Thyroid gland (tissue), 4 donors: ENCODE measurements around the gene PANX1. TPM values are rescaled to one million over a fixed set of nuclear protein-coding genes. Genes with fewer than 3 reads are reported as not detected.

Experiments
- DNase-seq, 2 donors: peaks; one replicate each; pipeline ENCODE4 v3.0.0-alpha.2; 2019
- H3K27ac ChIP-seq, 3 donors: fragments of 200-600 bp; sonication (generic); 1 replicate in 2 of 3; 2 replicates in 1 of 3; pipeline ENCODE4 v1.5.1; 2016 to 2019; ENCODE audit warnings: mild to moderate bottlenecking in 1 of 3, moderate library complexity in 1 of 3
- H3K27me3 ChIP-seq: fragments of 200-600 bp; sonication (generic); one replicate; pipeline ENCODE4 v1.5.1; 2019
- H3K36me3 ChIP-seq, 2 donors: fragments of 200-600 bp; sonication (generic); one replicate each; pipeline ENCODE4 v1.5.1; 2016 to 2019
- H3K4me1 ChIP-seq, 2 donors: fragments of 200-600 bp; sonication (generic); one replicate each; pipeline ENCODE4 v1.5.1; 2017 to 2019
- H3K4me3 ChIP-seq, 3 donors: fragments of 200-600 bp; sonication (generic); replicated peaks in 1 of 3; 1 replicate in 2 of 3; 2 replicates in 1 of 3; pipeline ENCODE4 v1.5.1; 2016; ENCODE audit warnings: mild to moderate bottlenecking in 1 of 3
- H3K9me3 ChIP-seq: fragments of 200-600 bp; sonication (generic); one replicate; pipeline ENCODE4 v1.5.1; 2017
- CTCF ChIP-seq, 6 experiments: fragments of 200-600 bp in 3 of 6; fragments of 450-650 bp in 3 of 6; sonication (generic) in 3 of 6; IDR thresholded peaks; one replicate each; pipeline ENCODE4 v1.5.1; 2016 to 2019; ENCODE audit warnings: antibody characterized with exemption in 6 of 6, mild to moderate bottlenecking in 2 of 6, inconsistent platforms in 1 of 6, moderate library complexity in 1 of 6
- POLR2A ChIP-seq, 2 donors: fragments of 450-650 bp; IDR thresholded peaks; one replicate each; pipeline ENCODE4 v1.6.1; 2017; ENCODE audit warnings: antibody characterized with exemption in 2 of 2, mild to moderate bottlenecking in 2 of 2, moderate library complexity in 1 of 2
- WGBS, 2 donors: methylation state at CpG; one replicate each; pipeline ENCODE4 v1.1.5; 2017; 5-methylcytosine and 5-hydroxymethylcytosine counted together
- intact Hi-C: fragments of 100-400 bp; cut with DNase I; formaldehyde crosslinking; loops from one replicate; pipeline ENCODE4 v1.15.1; 2023
- total RNA-seq, 4 donors: library from RNA; depleted of rRNA; stranded (reverse); fragments of >200 nt; gene quantifications; one replicate each; pipeline ENCODE4 v1.2.3, GENCODE V29; 2016

PANX1 gene
- total RNA-seq, 4 donors from 2014 or later = 18.4 to 21.7 (median 19.1) TPM

- WGBS, 2 donors = 94 to 96% methylated on average over 3 of the region's 3 CpGs
- Histone ChIP-seq H3K36me3 (no peaks in the 10 kb centered on the region), H3K27ac (no peak overlapping the region), H3K27me3 (no peaks in the 10 kb centered on the region), H3K4me1 (peaks cover 0 to 4% of the 10 kb centered on the region in 2 donors), H3K9me3 (no peaks in the 10 kb centered on the region), H3K4me3 (no peak overlapping the region)
- intact Hi-C loops = no loop called here
- no peak for DNase-seq
- TF ChIP-seq CTCF (IDR thresholded peaks at IDR 0.05) = no peak
- TF ChIP-seq POLR2A (IDR thresholded peaks at IDR 0.05) = no peak
Observed at GRCh38 chr11:94203070-94203469, 74.4 kb downstream of the PANX1 start.

GRCh38 chr11:94211261-94211830, 82.7 kb downstream of the PANX1 start:
- no peak for TF ChIP-seq CTCF (IDR thresholded peaks at IDR 0.05)
- TF ChIP-seq POLR2A (IDR thresholded peaks at IDR 0.05) = no peak
- Histone ChIP-seq H3K4me3 (no peak overlapping the region), H3K27ac (no peak overlapping the region), H3K27me3 (no peaks in the 10 kb centered on the region), H3K9me3 (no peaks in the 10 kb centered on the region), H3K4me1 (peaks cover 0 to 6% of the 10 kb centered on the region in 2 donors), H3K36me3 (no peaks in the 10 kb centered on the region)
- intact Hi-C loops = no loop called here
- DNase-seq = no peak
- 74 to 80% methylated on average over 2 of the region's 2 CpGs for WGBS, 2 donors

DNA sequence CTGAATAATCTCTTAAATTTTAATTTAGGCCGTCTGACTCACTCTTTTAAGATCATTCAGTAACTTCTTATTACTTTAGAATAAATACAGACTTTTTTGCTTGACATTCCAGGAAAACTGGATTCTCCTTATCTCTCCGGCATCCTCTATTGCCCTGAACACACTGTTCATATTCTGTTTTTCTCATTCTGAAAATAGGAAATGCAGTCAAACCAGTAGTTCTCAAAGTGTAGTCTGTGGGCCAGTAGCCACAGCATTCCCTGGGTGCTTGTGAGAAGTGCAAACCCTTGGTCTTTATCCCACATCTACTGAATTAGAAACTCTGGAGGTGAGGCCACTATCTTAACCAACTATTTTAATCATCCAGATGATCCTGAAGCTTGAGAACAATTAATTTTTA, 84.3 kb downstream of the PANX1 start:
- intact Hi-C loops = no loop called here
- no peaks in the 10 kb centered on the region for H3K9me3 ChIP-seq
- H3K4me1 ChIP-seq = peaks cover 0 to 6% of the 10 kb centered on the region in 2 donors
- no peaks in the 10 kb centered on the region for H3K27me3 ChIP-seq
- no peak overlapping the region for H3K4me3 ChIP-seq
- no peaks in the 10 kb centered on the region for H3K36me3 ChIP-seq
- 76 to 77% methylated on average over 2 of the region's 2 CpGs for WGBS, 2 donors
- no peak for DNase-seq
- H3K27ac ChIP-seq = no peak overlapping the region
- TF ChIP-seq POLR2A (IDR thresholded peaks at IDR 0.05) (no peak), CTCF (IDR thresholded peaks at IDR 0.05) (no peak)

DNA sequence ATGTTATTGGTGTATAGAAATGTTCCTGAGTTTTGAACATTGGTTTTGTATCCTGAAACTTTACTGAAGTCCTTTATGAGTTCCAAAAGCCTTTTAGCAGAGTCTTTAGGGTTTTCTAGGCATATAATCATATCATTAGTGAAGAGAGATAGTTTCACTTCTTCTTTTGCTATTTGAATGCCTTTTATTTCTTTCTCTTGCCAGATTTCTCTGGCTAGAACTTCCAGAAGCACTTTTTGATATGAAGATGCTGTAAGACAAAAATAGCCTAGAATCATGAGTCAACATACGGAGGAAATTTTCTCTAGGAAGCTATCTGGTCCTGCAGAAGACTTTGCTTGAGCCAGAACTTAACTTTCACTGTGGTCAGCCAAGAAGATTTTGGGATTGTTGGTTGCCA, 89.1 kb downstream of the PANX1 start:
- Histone ChIP-seq H3K27me3 (no peaks in the 10 kb centered on the region), H3K9me3 (no peaks in the 10 kb centered on the region), H3K4me1 (peaks cover 0 to 6% of the 10 kb centered on the region in 2 donors), H3K27ac (no peak overlapping the region), H3K4me3 (no peak overlapping the region), H3K36me3 (no peaks in the 10 kb centered on the region)
- intact Hi-C loops = no loop called here
- no peak for TF ChIP-seq POLR2A (IDR thresholded peaks at IDR 0.05)
- no peak for TF ChIP-seq CTCF (IDR thresholded peaks at IDR 0.05)
- DNase-seq = no peak
- WGBS, 2 donors = 78 to 84% methylated on average over 1 of the region's 1 CpG

GRCh38 chr11:94218372-94218771, 89.7 kb downstream of the PANX1 start:
- peaks cover 0 to 6% of the 10 kb centered on the region in 2 donors for H3K4me1 ChIP-seq
- no peaks in the 10 kb centered on the region for H3K9me3 ChIP-seq
- no peaks in the 10 kb centered on the region for H3K36me3 ChIP-seq
- 85 to 91% methylated on average over 2 of the region's 2 CpGs for WGBS, 2 donors
- no peak overlapping the region for H3K27ac ChIP-seq
- H3K27me3 ChIP-seq = no peaks in the 10 kb centered on the region
- intact Hi-C loops = no loop called here
- no peak overlapping the region for H3K4me3 ChIP-seq
- DNase-seq = no peak
- TF ChIP-seq CTCF (IDR thresholded peaks at IDR 0.05) (no peak), POLR2A (IDR thresholded peaks at IDR 0.05) (no peak)
